ENCODE results near the gene SPARC. TPM values are rescaled to one million over a fixed set of nuclear protein-coding genes. Genes with fewer than 3 reads are reported as not detected.
"Not testable (repeated sequence)": the region's sequence is repeated elsewhere in the genome, so short reads cannot be mapped to it uniquely, and the experiment has no call there.

The SPARC gene
- total RNA-seq, 2 experiments from 2014 or later, result 0.78 to 0.80 TPM

DNA sequence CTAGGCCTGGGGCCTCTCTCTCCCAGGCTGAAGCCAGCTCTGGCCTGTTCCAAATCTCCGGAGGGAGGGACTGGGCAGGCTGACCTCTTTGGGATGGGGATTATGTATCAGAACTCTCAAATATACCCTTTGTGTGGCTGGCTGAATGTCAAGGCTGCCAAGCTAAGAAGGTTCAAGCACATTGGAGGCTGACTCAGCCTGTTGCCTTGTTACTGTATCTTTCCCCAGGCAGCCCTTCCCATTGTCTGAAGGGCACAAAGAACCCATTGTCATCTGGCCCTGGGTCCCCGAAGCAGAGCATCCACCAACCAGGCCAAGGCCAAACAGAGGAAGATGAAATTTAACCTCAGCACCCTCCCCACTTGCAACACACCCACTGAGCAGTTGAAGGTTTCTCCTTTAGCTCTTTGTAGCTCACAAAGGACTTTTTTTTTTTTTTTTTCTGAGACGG, 7.3 kb upstream of the SPARC start:
- no peak overlapping the region for H3K4me3 Mint-ChIP-seq
- no peaks in the 10 kb centered on the region for H3K4me1 ChIP-seq (ENCODE audit: insufficient read depth, low read length)
- TF ChIP-seq, protein P1, sequence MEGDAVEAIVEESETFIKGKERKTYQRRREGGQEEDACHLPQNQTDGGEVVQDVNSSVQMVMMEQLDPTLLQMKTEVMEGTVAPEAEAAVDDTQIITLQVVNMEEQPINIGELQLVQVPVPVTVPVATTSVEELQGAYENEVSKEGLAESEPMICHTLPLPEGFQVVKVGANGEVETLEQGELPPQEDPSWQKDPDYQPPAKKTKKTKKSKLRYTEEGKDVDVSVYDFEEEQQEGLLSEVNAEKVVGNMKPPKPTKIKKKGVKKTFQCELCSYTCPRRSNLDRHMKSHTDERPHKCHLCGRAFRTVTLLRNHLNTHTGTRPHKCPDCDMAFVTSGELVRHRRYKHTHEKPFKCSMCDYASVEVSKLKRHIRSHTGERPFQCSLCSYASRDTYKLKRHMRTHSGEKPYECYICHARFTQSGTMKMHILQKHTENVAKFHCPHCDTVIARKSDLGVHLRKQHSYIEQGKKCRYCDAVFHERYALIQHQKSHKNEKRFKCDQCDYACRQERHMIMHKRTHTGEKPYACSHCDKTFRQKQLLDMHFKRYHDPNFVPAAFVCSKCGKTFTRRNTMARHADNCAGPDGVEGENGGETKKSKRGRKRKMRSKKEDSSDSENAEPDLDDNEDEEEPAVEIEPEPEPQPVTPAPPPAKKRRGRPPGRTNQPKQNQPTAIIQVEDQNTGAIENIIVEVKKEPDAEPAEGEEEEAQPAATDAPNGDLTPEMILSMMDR (IDR thresholded peaks at IDR 0.05), result no peak
- CTCF ChIA-PET, result no interaction called here
- H3K27me3 Mint-ChIP-seq, result peaks cover 5% of the 10 kb centered on the region
- H3K4me1 Mint-ChIP-seq (ENCODE audit: low read depth), result no peaks in the 10 kb centered on the region
- no peak overlapping the region for H3K27ac Mint-ChIP-seq
- H3K27me3 ChIP-seq (ENCODE audit: control insufficient read depth in 1 of 2, insufficient read depth in 2 of 2, low read length in 2 of 2), result peaks cover 0 to 4% of the 10 kb centered on the region in 2 experiments
- no peaks in the 10 kb centered on the region for H3K36me3 ChIP-seq (ENCODE audit: insufficient read depth, low read length)
- H3K36me3 Mint-ChIP-seq (ENCODE audit: low read depth), result no peaks in the 10 kb centered on the region
- POLR2A ChIA-PET, result no interaction called here
- H3K9me3 ChIP-seq (ENCODE audit: control insufficient read depth in 1 of 2, insufficient read depth in 1 of 2, low read length in 2 of 2), result no peaks in the 10 kb centered on the region
- intact Hi-C loops (cut with DNase I, micrococcal nuclease), result no loop called here
- H3K27ac ChIP-seq (ENCODE audit: low read depth in 1 of 2, low read length in 2 of 2), result no peak overlapping the region
- H3K9me3 Mint-ChIP-seq, result no peaks in the 10 kb centered on the region
- no peak overlapping the region for H3K4me3 ChIP-seq (ENCODE audit: low read length)
- ATAC-seq (ENCODE audit: poor library complexity), result no peak
- no peak for DNase-seq

GRCh38 chr5:151692312-151692711, 5.6 kb upstream of the SPARC start:
- ChIA-PET CTCF (no interaction called here), POLR2A (no interaction called here)
- DNase-seq (no peak), ATAC-seq (ENCODE audit: poor library complexity) (no peak)
- Mint-ChIP-seq H3K4me3 (no peak overlapping the region), H3K36me3 (ENCODE audit: low read depth) (no peaks in the 10 kb centered on the region), H3K27ac (no peak overlapping the region), H3K27me3 (peaks cover 20% of the 10 kb centered on the region), H3K4me1 (ENCODE audit: low read depth) (no peaks in the 10 kb centered on the region), H3K9me3 (no peaks in the 10 kb centered on the region)
- no peaks in the 10 kb centered on the region for H3K36me3 ChIP-seq (ENCODE audit: insufficient read depth, low read length)
- H3K4me1 ChIP-seq (ENCODE audit: insufficient read depth, low read length), result no peaks in the 10 kb centered on the region
- no peaks in the 10 kb centered on the region for H3K9me3 ChIP-seq (ENCODE audit: control insufficient read depth in 1 of 2, insufficient read depth in 1 of 2, low read length in 2 of 2)
- H3K27ac ChIP-seq (ENCODE audit: low read depth in 1 of 2, low read length in 2 of 2), result no peak overlapping the region
- no peak overlapping the region for H3K4me3 ChIP-seq (ENCODE audit: low read length)
- intact Hi-C loops (cut with DNase I, micrococcal nuclease), result no loop called here
- peaks cover 4 to 6% of the 10 kb centered on the region in 2 experiments for H3K27me3 ChIP-seq (ENCODE audit: control insufficient read depth in 1 of 2, insufficient read depth in 2 of 2, low read length in 2 of 2)
- TF ChIP-seq, protein P1 (IDR thresholded peaks at IDR 0.05), result no peak

GRCh38 chr5:151691706-151692105, 5.0 kb upstream of the SPARC start:
- no peak overlapping the region for H3K4me3 Mint-ChIP-seq
- CTCF ChIA-PET, result no interaction called here
- H3K27me3 ChIP-seq (ENCODE audit: control insufficient read depth in 1 of 2, insufficient read depth in 2 of 2, low read length in 2 of 2), result peaks cover 8 to 10% of the 10 kb centered on the region in 2 experiments
- peaks cover 26% of the 10 kb centered on the region for H3K27me3 Mint-ChIP-seq
- POLR2A ChIA-PET, result no interaction called here
- peaks cover 5% of the 10 kb centered on the region for H3K4me1 Mint-ChIP-seq (ENCODE audit: low read depth)
- no peak for ATAC-seq (ENCODE audit: poor library complexity)
- TF ChIP-seq, protein P1 (IDR thresholded peaks at IDR 0.05), result no peak
- no peaks in the 10 kb centered on the region for H3K36me3 Mint-ChIP-seq (ENCODE audit: low read depth)
- peaks cover 2% of the 10 kb centered on the region for H3K4me1 ChIP-seq (ENCODE audit: insufficient read depth, low read length)
- no peaks in the 10 kb centered on the region for H3K9me3 ChIP-seq (ENCODE audit: control insufficient read depth in 1 of 2, insufficient read depth in 1 of 2, low read length in 2 of 2)
- H3K4me3 ChIP-seq (ENCODE audit: low read length), result no peak overlapping the region
- intact Hi-C loops (cut with DNase I, micrococcal nuclease), result no loop called here
- H3K9me3 Mint-ChIP-seq, result no peaks in the 10 kb centered on the region
- no peak overlapping the region for H3K27ac ChIP-seq (ENCODE audit: low read depth in 1 of 2, low read length in 2 of 2)
- DNase-seq, result no peak
- no peaks in the 10 kb centered on the region for H3K36me3 ChIP-seq (ENCODE audit: insufficient read depth, low read length)
- H3K27ac Mint-ChIP-seq, result no peak overlapping the region

GRCh38 chr5:151689591-151689990, 2.9 kb upstream of the SPARC start:
- H3K4me3 Mint-ChIP-seq; intact Hi-C loops (cut with DNase I, micrococcal nuclease); H3K36me3 Mint-ChIP-seq (ENCODE audit: low read depth); H3K4me1 ChIP-seq (ENCODE audit: insufficient read depth, low read length); H3K9me3 ChIP-seq (ENCODE audit: control insufficient read depth in 1 of 2, insufficient read depth in 1 of 2, low read length in 2 of 2); ATAC-seq (ENCODE audit: poor library complexity); H3K36me3 ChIP-seq (ENCODE audit: insufficient read depth, low read length); DNase-seq; CTCF ChIA-PET; H3K4me3 ChIP-seq (ENCODE audit: low read length); H3K9me3 Mint-ChIP-seq; H3K27ac Mint-ChIP-seq; H3K27ac ChIP-seq (ENCODE audit: low read depth in 1 of 2, low read length in 2 of 2); POLR2A ChIA-PET: not testable (repeated sequence)
- H3K27me3 ChIP-seq (ENCODE audit: control insufficient read depth in 1 of 2, insufficient read depth in 2 of 2, low read length in 2 of 2), result peaks cover 17 to 22% of the 10 kb centered on the region in 2 experiments
- H3K27me3 Mint-ChIP-seq, result peaks cover 43% of the 10 kb centered on the region
- H3K4me1 Mint-ChIP-seq (ENCODE audit: low read depth), result peaks cover 13% of the 10 kb centered on the region

All from CD4-positive, alpha-beta T cell (primary cell).